Measurements from ENCODE around the gene RPS21. TPM values are rescaled to one million over a fixed set of nuclear protein-coding genes. Genes with fewer than 3 reads are reported as not detected.

RPS21 gene
- total RNA-seq, 1 donor from 2014 or later: 1,907 TPM

DNA sequence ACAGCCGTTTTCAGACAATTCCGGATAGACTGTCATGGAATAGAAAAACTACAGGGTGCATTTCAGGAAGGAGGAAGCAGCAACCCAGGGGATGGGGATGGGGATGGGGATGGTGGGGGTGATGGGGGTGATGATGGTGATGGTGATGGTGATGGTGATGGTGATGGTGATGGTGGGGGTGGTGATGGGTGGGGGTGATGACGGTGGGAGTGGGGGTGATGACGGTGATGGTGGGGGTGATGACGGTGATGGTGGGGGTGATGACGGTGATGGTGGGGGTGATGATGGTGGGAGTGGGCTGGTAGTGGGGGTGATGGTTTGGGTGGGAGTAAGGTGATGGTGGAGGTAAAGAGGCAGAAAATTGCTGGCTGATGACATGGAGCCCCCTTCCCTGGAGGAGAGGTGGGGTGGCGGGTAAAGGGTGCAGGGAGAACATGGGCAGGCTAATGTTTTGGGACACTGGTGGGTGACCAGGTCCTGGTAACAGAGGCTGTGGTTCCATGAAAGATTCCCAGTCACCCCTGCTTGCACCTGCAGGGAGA lies 37.3 kb upstream of the RPS21 start:
- no peaks in the 10 kb centered on the region for H3K4me1 Mint-ChIP-seq (ENCODE audit: low read depth)
- DNase-seq (ENCODE audit: low spot score): no peak
- H3K9me3 Mint-ChIP-seq: peaks cover 13% of the 10 kb centered on the region
- no peak overlapping the region for H3K4me3 Mint-ChIP-seq
- H3K36me3 Mint-ChIP-seq (ENCODE audit: low read depth): peaks cover 3% of the 10 kb centered on the region
- intact Hi-C loops (cut with micrococcal nuclease): no loop called here
- peaks cover 2% of the 10 kb centered on the region for H3K27me3 Mint-ChIP-seq (ENCODE audit: insufficient read depth)
- no peak overlapping the region for H3K27ac Mint-ChIP-seq

GRCh38 chr20:62350098-62350628 lies 36.7 kb upstream of the RPS21 start:
- peaks cover 3% of the 10 kb centered on the region for H3K36me3 Mint-ChIP-seq (ENCODE audit: low read depth)
- DNase-seq (ENCODE audit: low spot score): no peak
- no peaks in the 10 kb centered on the region for H3K4me1 Mint-ChIP-seq (ENCODE audit: low read depth)
- H3K9me3 Mint-ChIP-seq: peaks cover 13% of the 10 kb centered on the region
- no peak overlapping the region for H3K4me3 Mint-ChIP-seq
- intact Hi-C loops (cut with micrococcal nuclease): no loop called here
- H3K27me3 Mint-ChIP-seq (ENCODE audit: insufficient read depth): peaks cover 2% of the 10 kb centered on the region
- no peak overlapping the region for H3K27ac Mint-ChIP-seq

DNA sequence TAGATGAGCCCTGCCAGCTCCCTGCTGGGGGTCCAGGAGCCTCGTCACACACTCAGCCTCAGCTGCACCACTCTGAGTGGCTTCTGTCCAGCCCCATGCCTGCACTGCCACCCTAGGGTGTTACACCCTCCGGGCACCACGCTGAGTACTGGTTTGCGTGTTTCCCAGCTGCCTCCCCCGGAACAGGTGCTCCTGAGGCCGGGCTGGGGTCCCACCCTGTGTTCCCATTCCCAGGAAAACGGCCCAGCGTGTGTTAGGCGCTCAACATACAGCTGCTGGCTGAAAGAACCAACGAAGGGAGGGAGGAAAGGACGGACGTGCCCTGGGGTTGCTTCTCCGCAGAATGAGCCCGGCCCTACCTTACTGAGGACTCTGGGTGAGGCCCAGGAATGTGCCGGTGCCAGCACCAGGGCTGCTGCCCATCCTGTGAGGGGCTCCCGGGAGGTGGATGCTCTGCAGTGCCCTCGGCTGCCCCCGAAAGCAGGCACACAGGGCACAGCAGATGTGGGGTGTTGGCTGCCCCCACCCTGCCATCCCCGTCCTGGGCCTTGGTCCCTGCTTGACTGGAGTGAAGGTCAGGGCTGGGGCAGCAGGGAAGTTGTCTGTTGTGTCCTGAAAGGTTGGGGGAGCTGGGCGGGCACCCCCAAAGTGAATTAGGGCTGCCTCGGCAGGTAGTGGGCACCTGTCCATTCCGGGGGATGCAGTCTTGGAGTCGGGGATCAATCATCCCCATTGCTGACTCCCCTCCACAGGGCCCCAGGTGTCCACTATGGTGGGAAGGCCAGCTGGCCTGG lies 36.1 kb upstream of the RPS21 start:
- Mint-ChIP-seq H3K36me3 (ENCODE audit: low read depth) (peaks cover 3% of the 10 kb centered on the region), H3K27me3 (ENCODE audit: insufficient read depth) (peaks cover 2% of the 10 kb centered on the region), H3K9me3 (peaks cover 13% of the 10 kb centered on the region), H3K4me3 (no peak overlapping the region), H3K27ac (no peak overlapping the region), H3K4me1 (ENCODE audit: low read depth) (no peaks in the 10 kb centered on the region)
- intact Hi-C loops (cut with micrococcal nuclease): no loop called here
- DNase-seq (ENCODE audit: low spot score): no peak

- no peaks in the 10 kb centered on the region for H3K4me1 Mint-ChIP-seq (ENCODE audit: low read depth)
- peaks cover 3% of the 10 kb centered on the region for H3K36me3 Mint-ChIP-seq (ENCODE audit: low read depth)
- H3K27ac Mint-ChIP-seq: no peak overlapping the region
- H3K4me3 Mint-ChIP-seq: no peak overlapping the region
- peaks cover 13% of the 10 kb centered on the region for H3K9me3 Mint-ChIP-seq
- DNase-seq (ENCODE audit: low spot score): no peak
- H3K27me3 Mint-ChIP-seq (ENCODE audit: insufficient read depth): peaks cover 2% of the 10 kb centered on the region
- intact Hi-C loops (cut with micrococcal nuclease): no loop called here
Measured at GRCh38 chr20:62351469-62352401, 35.2 kb upstream of the RPS21 start.

DNA sequence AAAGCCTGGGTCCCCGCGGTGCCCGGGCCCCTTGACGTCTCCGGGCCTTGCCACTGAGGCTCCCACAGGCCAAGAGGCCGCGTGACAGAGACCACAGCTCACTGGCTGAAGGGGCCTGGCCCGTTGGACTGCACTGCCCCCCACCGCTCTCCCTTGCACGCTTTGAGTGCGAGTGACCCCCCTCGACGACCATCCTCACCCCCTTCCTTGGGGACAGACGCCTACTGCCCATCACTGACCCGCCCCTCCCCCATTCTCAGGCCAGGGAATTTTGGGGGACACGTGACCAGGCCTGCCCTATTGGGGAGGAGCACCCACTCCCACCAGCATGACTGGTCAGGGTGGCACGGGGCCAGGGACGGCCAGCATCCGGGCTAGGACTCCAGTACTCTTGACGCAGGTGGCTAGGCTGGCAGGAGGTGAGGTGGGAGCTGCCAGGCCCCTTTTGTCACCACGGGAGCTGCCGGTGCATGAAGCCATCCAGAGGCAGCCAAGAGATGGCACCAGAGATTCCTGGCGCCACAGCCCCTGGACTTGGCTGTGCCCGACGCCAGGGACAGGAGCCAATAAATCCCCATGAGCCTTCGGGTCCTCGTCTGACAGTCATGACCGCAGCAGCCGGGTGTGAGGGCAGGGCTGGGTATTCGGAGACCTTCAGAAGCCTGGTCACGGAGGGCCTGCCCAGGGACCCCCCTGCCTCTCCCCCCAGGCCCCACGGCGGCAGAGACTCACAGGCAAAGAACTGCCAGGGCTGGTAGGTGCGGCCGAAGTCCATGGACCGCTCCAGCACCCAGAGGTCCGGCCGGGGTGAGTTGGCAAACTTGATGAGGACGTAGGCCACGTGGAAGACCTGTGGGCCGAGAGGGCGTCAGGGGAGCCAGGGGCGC lies 34.3 kb upstream of the RPS21 start:
- intact Hi-C loops (cut with micrococcal nuclease): no loop called here
- H3K9me3 Mint-ChIP-seq: peaks cover 13% of the 10 kb centered on the region
- H3K27me3 Mint-ChIP-seq (ENCODE audit: insufficient read depth): peaks cover 2% of the 10 kb centered on the region
- H3K27ac Mint-ChIP-seq: no peak overlapping the region
- peaks cover 3% of the 10 kb centered on the region for H3K36me3 Mint-ChIP-seq (ENCODE audit: low read depth)
- no peaks in the 10 kb centered on the region for H3K4me1 Mint-ChIP-seq (ENCODE audit: low read depth)
- DNase-seq (ENCODE audit: low spot score): no peak
- no peak overlapping the region for H3K4me3 Mint-ChIP-seq

DNA sequence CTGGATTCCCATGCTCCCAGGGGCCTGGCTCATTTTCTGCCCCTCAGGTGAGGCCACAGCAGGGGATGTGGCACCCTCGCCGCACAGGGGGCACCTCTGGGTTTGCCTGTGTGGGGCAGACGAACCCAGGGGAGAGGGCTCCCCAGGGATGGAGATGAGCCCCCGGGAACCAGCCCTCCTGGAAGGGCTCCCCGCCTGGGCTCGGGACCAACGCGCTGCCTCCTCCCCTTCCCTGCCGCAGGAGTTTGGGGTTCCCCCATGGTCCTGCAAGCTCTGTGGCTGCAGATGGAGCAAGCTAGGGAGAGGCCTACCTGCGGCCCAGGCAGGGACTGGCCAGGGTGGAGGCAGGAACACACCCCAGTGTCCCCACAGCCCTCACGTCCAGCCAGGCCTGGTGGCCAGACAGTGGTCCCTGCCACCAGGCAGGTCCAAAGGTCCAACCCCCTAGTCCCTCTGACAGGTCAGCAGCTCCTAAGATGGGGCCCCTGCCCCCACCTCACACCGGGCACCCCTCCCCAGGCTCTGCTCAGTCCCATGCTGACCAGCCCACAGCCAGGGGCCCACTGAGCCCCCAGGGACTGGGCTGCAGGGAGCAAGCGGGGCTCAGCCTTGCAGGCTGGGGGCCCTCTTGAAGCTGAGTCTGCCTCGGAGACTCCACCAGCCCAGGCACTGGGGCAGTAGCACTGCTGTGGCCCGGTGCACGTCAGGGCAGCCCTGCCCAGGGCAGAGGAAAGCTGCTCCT lies 33.4 kb upstream of the RPS21 start:
- H3K4me1 Mint-ChIP-seq (ENCODE audit: low read depth): no peaks in the 10 kb centered on the region

DNA sequence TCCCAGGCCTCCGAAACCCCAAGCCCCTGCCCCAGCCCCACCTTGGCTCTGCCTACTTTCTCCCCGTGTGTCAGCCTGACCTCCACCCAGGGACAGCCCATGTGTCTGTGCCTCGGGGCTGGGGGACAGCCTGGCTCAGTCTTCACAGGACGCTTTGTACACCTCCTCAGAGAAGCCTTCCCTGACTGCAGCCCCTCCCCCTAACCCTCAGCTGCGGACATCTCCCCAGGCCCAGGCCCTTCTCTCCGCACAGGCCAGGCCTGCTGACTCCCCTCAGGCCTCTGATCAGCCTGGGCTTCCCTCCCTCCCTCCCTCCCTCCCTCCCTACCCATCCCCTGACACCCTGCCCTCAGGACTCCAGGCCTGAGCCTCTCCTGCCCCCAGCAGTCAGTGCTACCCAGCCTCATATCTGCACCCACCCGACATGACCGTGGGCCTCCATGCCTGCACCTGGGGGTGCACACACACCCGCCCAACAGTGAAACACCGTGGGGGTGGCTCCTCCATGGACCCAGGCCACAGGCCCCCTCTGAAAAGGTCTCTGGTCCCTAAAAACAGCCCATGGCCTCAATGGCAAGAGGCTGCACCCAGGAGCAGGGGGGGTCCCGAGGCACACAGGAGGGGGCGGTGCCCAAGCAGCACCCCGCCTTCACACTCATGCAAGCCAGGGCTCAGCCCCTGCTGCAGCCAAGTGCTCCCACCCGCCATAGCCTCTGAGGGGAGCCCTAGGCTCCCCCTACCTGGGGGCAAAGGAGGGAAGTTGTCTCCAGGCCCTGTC lies 32.7 kb upstream of the RPS21 start:
- Mint-ChIP-seq H3K4me1 (ENCODE audit: low read depth) (no peaks in the 10 kb centered on the region), H3K4me3 (no peak overlapping the region), H3K36me3 (ENCODE audit: low read depth) (no peaks in the 10 kb centered on the region), H3K27me3 (ENCODE audit: insufficient read depth) (peaks cover 2% of the 10 kb centered on the region), H3K27ac (no peak overlapping the region), H3K9me3 (peaks cover 3% of the 10 kb centered on the region)
- intact Hi-C loops (cut with micrococcal nuclease): no loop called here
- DNase-seq (ENCODE audit: low spot score): no peak

More for the DNA sequence above, 33.4 kb upstream of the RPS21 start:
- peaks cover 3% of the 10 kb centered on the region for H3K36me3 Mint-ChIP-seq (ENCODE audit: low read depth)
- H3K4me3 Mint-ChIP-seq: no peak overlapping the region
- H3K9me3 Mint-ChIP-seq: peaks cover 8% of the 10 kb centered on the region
- no peak overlapping the region for H3K27ac Mint-ChIP-seq
- DNase-seq (ENCODE audit: low spot score): no peak
- intact Hi-C loops (cut with micrococcal nuclease): no loop called here
- peaks cover 2% of the 10 kb centered on the region for H3K27me3 Mint-ChIP-seq (ENCODE audit: insufficient read depth)

DNA sequence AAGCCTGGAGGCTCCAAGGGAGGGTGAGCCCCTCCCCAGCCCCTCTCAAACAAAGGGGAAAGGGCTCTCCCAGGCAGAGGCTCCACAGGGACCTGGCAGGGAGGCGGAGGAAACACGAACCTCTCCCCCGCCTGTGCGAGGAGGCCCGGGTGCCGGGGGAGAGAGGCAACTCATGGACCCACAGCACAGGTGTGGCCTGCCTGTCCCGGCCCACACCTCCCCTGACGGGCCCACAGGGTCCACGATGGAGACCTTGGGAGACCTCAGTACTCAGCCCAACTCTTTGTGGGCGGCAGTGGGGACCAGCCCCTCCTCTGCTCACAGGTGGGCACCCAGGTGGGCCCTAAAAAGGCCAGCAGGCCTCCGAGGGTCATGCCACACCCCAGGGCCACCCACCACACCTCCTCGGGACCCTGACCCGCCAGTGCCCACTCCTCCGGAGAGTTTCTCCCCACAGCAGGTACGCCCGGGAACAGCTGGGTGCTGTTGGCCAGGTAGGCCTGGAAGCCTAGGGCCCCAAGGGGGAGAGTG lies 32.0 kb upstream of the RPS21 start:
- Mint-ChIP-seq H3K36me3 (ENCODE audit: low read depth) (no peaks in the 10 kb centered on the region), H3K9me3 (no peaks in the 10 kb centered on the region), H3K27me3 (ENCODE audit: insufficient read depth) (no peaks in the 10 kb centered on the region), H3K27ac (no peak overlapping the region), H3K4me1 (ENCODE audit: low read depth) (no peaks in the 10 kb centered on the region), H3K4me3 (no peak overlapping the region)
- intact Hi-C loops (cut with micrococcal nuclease): no loop called here
- DNase-seq (ENCODE audit: low spot score): no peak

DNA sequence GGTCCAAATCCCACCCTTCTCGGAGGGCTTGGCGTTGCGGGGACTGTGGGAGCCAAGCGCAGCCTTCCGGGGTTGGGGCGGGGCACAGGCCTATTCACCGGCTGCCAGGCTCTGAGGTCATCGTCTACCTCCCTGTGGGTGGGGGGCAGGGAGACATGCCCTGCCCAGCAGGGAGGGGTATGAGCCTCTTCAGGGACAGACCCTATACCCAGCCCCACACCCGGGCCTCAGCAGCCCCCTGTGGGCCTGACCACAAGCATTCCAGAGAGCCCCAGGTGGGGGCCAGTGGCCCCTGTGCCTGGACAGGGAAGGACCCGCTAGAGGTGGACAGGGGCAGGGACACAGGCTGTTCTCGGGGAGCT lies 31.4 kb upstream of the RPS21 start:
- no peak overlapping the region for H3K27ac Mint-ChIP-seq
- DNase-seq (ENCODE audit: low spot score): no peak
- no peaks in the 10 kb centered on the region for H3K27me3 Mint-ChIP-seq (ENCODE audit: insufficient read depth)
- no peaks in the 10 kb centered on the region for H3K36me3 Mint-ChIP-seq (ENCODE audit: low read depth)
- intact Hi-C loops (cut with micrococcal nuclease): no loop called here
- H3K4me3 Mint-ChIP-seq: no peak overlapping the region
- H3K9me3 Mint-ChIP-seq: no peaks in the 10 kb centered on the region
- no peaks in the 10 kb centered on the region for H3K4me1 Mint-ChIP-seq (ENCODE audit: low read depth)

DNA sequence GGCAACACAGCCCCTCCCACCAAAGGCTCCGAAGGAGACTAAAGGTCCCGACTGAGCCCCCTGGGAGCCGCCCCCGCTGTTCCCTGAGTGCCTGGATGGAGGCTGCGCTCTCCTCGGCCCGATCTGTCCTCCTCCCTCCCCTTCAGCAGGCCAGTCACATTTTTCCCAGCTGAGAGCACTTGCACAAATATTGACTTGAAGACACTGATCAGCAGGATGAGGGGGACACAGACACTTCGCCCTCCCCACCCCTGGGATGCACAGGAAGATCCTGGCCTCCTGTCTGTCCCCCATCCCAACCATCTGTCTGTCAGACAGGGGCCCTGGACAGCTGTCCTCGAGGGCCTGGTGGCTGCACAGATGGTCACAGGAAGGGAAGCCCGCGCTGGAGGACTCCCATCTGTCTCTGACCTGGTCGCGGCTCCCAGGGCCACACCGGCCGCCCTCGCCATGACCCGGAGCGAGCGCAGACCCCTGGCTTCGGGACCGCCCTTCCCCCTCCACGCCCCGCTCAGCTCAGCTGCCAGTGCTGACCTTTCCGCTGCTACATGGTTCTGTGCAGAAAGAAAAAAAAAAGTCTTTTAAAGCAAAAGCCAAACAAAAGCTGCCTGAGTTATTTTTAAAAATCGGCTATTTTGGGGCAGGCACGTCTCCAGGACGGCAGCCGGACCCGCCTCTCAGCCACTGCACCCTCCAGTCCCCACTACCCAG lies 30.9 kb upstream of the RPS21 start:
- Mint-ChIP-seq H3K4me3 (no peak overlapping the region), H3K27ac (no peak overlapping the region), H3K27me3 (ENCODE audit: insufficient read depth) (no peaks in the 10 kb centered on the region), H3K4me1 (ENCODE audit: low read depth) (no peaks in the 10 kb centered on the region), H3K36me3 (ENCODE audit: low read depth) (no peaks in the 10 kb centered on the region), H3K9me3 (no peaks in the 10 kb centered on the region)
- intact Hi-C loops (cut with micrococcal nuclease): no loop called here
- no peak for DNase-seq (ENCODE audit: low spot score)
